OCI-LY7 (cell line): Measurements from ENCODE around the gene FERMT3.

Source experiments
- EZH2phosphoT487 ChIP-seq: fragments of 200-600 bp; sonication (generic); IDR thresholded peaks from 2 replicates; pipeline ENCODE4 v1.6.1; 2018; ENCODE audit warnings: low read depth, borderline replicate concordance, mild to moderate bottlenecking, mixed run types, antibody characterized with exemption, low read length, moderate library complexity, mixed read lengths
- TF ChIP-seq, protein P1 (sequence below): fragments of 200-600 bp; sonication (generic); conservative IDR thresholded peaks from 2 replicates; pipeline ENCODE4 v1.5.1; 2014; ENCODE audit warnings: mild to moderate bottlenecking, antibody characterized with exemption, low read length, moderate library complexity, mixed read lengths

DNA sequence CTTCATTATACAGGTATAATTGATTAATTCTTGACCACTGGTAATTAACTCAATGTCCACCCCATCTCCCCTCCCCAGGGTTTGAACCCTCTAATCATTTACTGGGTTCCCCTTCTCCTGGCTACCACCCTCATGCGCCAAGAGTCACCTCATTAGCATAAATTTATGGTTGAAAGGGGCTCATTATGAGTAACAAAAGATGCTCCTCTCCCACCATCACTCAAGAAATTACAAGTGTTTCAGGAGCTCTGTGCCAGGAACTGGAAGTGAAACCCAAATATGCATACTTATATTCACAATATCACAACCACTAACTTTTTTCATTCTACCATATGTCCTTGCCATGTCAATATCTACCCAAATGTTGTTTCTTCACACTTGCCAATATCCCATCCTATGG is 28.3 kb upstream of the FERMT3 start:
- TF ChIP-seq, protein P1, sequence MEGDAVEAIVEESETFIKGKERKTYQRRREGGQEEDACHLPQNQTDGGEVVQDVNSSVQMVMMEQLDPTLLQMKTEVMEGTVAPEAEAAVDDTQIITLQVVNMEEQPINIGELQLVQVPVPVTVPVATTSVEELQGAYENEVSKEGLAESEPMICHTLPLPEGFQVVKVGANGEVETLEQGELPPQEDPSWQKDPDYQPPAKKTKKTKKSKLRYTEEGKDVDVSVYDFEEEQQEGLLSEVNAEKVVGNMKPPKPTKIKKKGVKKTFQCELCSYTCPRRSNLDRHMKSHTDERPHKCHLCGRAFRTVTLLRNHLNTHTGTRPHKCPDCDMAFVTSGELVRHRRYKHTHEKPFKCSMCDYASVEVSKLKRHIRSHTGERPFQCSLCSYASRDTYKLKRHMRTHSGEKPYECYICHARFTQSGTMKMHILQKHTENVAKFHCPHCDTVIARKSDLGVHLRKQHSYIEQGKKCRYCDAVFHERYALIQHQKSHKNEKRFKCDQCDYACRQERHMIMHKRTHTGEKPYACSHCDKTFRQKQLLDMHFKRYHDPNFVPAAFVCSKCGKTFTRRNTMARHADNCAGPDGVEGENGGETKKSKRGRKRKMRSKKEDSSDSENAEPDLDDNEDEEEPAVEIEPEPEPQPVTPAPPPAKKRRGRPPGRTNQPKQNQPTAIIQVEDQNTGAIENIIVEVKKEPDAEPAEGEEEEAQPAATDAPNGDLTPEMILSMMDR: no peak
- TF ChIP-seq EZH2phosphoT487: no peak
